ENCODE measurements around the gene GAL. TPM values are rescaled to one million over a fixed set of nuclear protein-coding genes. Genes with fewer than 3 reads are reported as not detected.

GAL gene
- total and polyA plus RNA-seq, 2 of the 8 experiments (the other 6 are each of a cell fraction or from before 2014, with no cell fraction given) = 81.8 to 233 TPM

GRCh38 chr11:68692871-68693483 is 8.6 kb downstream of the GAL start (continued):
- no peak for TF ChIP-seq POLR2AphosphoS5 (IDR thresholded peaks at IDR 0.05; ENCODE audit: low read depth, low read length)
- no peak for TF ChIP-seq CBX8 (IDR thresholded peaks at IDR 0.05; ENCODE audit: borderline replicate concordance, low read depth, low read length)
- no peak for TF ChIP-seq TBP (IDR thresholded peaks at IDR 0.05; ENCODE audit: low read depth, low read length)
- TF ChIP-seq POU5F1 (IDR thresholded peaks at IDR 0.05; ENCODE audit: low read depth, low read length) = no peak
